Measurements from ENCODE around the gene TXNRD2.

Gene TXNRD2

GRCh38 chr22:19854778-19855503 is 86.7 kb downstream of the TXNRD2 start, which contains the start of the genes GNB1L and RTL10:
TSS of gene GNB1L (minus strand) at chr22:19854874. CDS start at chr22:19821355, 33,519 bp downstream.
TSS of gene RTL10 (minus strand) at chr22:19854874. CDS start at chr22:19852261, 2,613 bp downstream.
- DNase-seq: peak; percentile 98

- DNase-seq: peak; percentile 37
These were observed 87.5 kb downstream of the TXNRD2 start for GRCh38 chr22:19853879-19854777.

- DNase-seq: peak; percentile 4
These were observed 88.3 kb downstream of the TXNRD2 start for GRCh38 chr22:19853058-19853878.

- DNase-seq: no peak
These were observed 89.3 kb downstream of the TXNRD2 start for GRCh38 chr22:19852177-19852781.

- peak; percentile 1 for DNase-seq
These were observed 90.1 kb downstream of the TXNRD2 start for GRCh38 chr22:19851291-19852176.

- no peak for DNase-seq
These were observed 90.9 kb downstream of the TXNRD2 start for GRCh38 chr22:19850763-19851109.

- no peak for DNase-seq
These were observed 91.5 kb downstream of the TXNRD2 start for GRCh38 chr22:19849835-19850762.

GRCh38 chr22:19848298-19849224 is 93.1 kb downstream of the TXNRD2 start:
- DNase-seq: peak; percentile 7

- no peak for DNase-seq
These were observed 94.3 kb downstream of the TXNRD2 start for GRCh38 chr22:19847345-19847632.

- peak; percentile 1 for DNase-seq
These were observed 94.8 kb downstream of the TXNRD2 start for GRCh38 chr22:19846620-19847344.

GRCh38 chr22:19845054-19845722 is 96.4 kb downstream of the TXNRD2 start:
- peak; percentile 14 for DNase-seq

GRCh38 chr22:19844377-19845053 is 97.1 kb downstream of the TXNRD2 start:
- DNase-seq: peak; percentile 60

- DNase-seq: peak; percentile 8
These were observed 97.7 kb downstream of the TXNRD2 start for GRCh38 chr22:19843857-19844376.

- DNase-seq: no peak
These were observed 98.3 kb downstream of the TXNRD2 start for GRCh38 chr22:19843107-19843856.

GRCh38 chr22:19842393-19843106 is 99.1 kb downstream of the TXNRD2 start:
- no peak for DNase-seq
